NCI-H187 treated with DMSO at 0.1 percent for 48 hours (cell line): ENCODE measurements around the gene LORICRIN.

ENCODE experiments used
- DNase-seq: peaks from one replicate; lab custom pipeline; 2025; lab: John Stamatoyannopoulos, UW

Gene LORICRIN

GRCh38 chr1:153250166-153250565 is 9.3 kb upstream of the LORICRIN start:
- no peak for DNase-seq

- no peak for DNase-seq
Observed at GRCh38 chr1:153251087-153251486, 8.4 kb upstream of the LORICRIN start.

- no peak for DNase-seq
Observed at GRCh38 chr1:153251562-153251961, 7.9 kb upstream of the LORICRIN start.

GRCh38 chr1:153251988-153252387 is 7.5 kb upstream of the LORICRIN start:
- DNase-seq, result no peak

GRCh38 chr1:153253076-153253475 is 6.4 kb upstream of the LORICRIN start:
- no peak for DNase-seq

GRCh38 chr1:153253693-153254092 is 5.8 kb upstream of the LORICRIN start:
- no peak for DNase-seq

- DNase-seq, result no peak
Observed at GRCh38 chr1:153260585-153261280, 1.2 kb downstream of the LORICRIN start.

GRCh38 chr1:153261281-153262069 is 2.0 kb downstream of the LORICRIN start:
- no peak for DNase-seq

- DNase-seq, result no peak
Observed at GRCh38 chr1:153262070-153262366, 2.5 kb downstream of the LORICRIN start.

GRCh38 chr1:153262462-153263157 is 3.1 kb downstream of the LORICRIN start:
- no peak for DNase-seq

GRCh38 chr1:153265457-153265856 is 6.0 kb downstream of the LORICRIN start:
- no peak for DNase-seq

- no peak for DNase-seq
Observed at GRCh38 chr1:153271711-153272110, 12.2 kb downstream of the LORICRIN start.

GRCh38 chr1:153272186-153272585 is 12.7 kb downstream of the LORICRIN start:
- DNase-seq, result no peak

GRCh38 chr1:153277852-153278251 is 18.4 kb downstream of the LORICRIN start:
- DNase-seq, result no peak

GRCh38 chr1:153288634-153289275 is 29.3 kb downstream of the LORICRIN start:
- DNase-seq, result no peak

GRCh38 chr1:153291514-153291913 is 32.0 kb downstream of the LORICRIN start:
- DNase-seq, result no peak

- no peak for DNase-seq
Observed at GRCh38 chr1:153292185-153292584, 32.7 kb downstream of the LORICRIN start.

- DNase-seq, result no peak
Observed at GRCh38 chr1:153292740-153293479, 33.4 kb downstream of the LORICRIN start.

- DNase-seq, result no peak
Observed at GRCh38 chr1:153293480-153293775, 33.9 kb downstream of the LORICRIN start.

- no peak for DNase-seq
Observed at GRCh38 chr1:153293851-153294250, 34.4 kb downstream of the LORICRIN start.

GRCh38 chr1:153302308-153302707 is 42.8 kb downstream of the LORICRIN start:
- DNase-seq, result no peak

- DNase-seq, result no peak
Observed at GRCh38 chr1:153305682-153306081, 46.2 kb downstream of the LORICRIN start.
